ENCODE measurements around the gene GAGE13.

GRCh38 chrX:49316085-49316484 lies 15.3 kb upstream of the GAGE13 start:
- no peak for TF ChIP-seq CTCF (IDR thresholded peaks at IDR 0.05; ENCODE audit: low read length)
- no peak for TF ChIP-seq EZH2 (optimal IDR thresholded peaks at IDR 0.05; ENCODE audit: low read depth, low read length)
- no peak for TF ChIP-seq EZH2phosphoT487 (IDR thresholded peaks at IDR 0.05; ENCODE audit: low read length)

Data from MM.1S (cell line).